Measurements from ENCODE around the gene PDE4D.
A peak's percentile ranks its signal among the peaks of the same experiment; 100 is the strongest.

Gene PDE4D

DNA sequence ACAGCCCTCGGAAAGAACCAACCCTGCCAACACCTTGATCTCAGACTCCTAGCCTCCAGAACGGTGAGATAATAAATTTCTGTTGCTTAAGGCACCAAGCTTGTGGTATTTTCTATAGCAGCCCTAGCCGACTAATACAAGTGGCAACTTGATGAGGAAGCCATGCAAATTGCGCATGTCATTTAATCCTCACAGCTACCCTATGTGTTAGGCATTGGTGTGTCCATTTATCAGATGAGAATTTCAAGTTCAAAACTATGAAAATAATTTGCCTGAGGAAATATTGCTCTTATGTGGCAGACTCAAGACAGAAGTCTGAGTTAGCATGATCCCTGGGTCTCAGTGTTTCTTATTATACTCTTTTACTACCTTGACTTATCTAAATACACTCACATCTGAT, 264.0 kb downstream of the PDE4D start:
- H3K4me3 ChIP-seq (ENCODE audit: low read length): no peak overlapping the region
- no peaks in the 10 kb centered on the region for H3K4me1 ChIP-seq (ENCODE audit: control insufficient read depth, insufficient read depth, low read length)
- no peak overlapping the region for H3K4me2 ChIP-seq (ENCODE audit: low read length)
- H3K9me3 ChIP-seq (replicated peaks; ENCODE audit: low read length): no peaks in the 10 kb centered on the region
- H3K27me3 ChIP-seq (ENCODE audit: control insufficient read depth, insufficient read depth, low read length): no peaks in the 10 kb centered on the region
- no peak overlapping the region for H3K9ac ChIP-seq (ENCODE audit: low read depth, low read length)
- H3K36me3 ChIP-seq (ENCODE audit: insufficient read depth, low read length): no peaks in the 10 kb centered on the region

DNA sequence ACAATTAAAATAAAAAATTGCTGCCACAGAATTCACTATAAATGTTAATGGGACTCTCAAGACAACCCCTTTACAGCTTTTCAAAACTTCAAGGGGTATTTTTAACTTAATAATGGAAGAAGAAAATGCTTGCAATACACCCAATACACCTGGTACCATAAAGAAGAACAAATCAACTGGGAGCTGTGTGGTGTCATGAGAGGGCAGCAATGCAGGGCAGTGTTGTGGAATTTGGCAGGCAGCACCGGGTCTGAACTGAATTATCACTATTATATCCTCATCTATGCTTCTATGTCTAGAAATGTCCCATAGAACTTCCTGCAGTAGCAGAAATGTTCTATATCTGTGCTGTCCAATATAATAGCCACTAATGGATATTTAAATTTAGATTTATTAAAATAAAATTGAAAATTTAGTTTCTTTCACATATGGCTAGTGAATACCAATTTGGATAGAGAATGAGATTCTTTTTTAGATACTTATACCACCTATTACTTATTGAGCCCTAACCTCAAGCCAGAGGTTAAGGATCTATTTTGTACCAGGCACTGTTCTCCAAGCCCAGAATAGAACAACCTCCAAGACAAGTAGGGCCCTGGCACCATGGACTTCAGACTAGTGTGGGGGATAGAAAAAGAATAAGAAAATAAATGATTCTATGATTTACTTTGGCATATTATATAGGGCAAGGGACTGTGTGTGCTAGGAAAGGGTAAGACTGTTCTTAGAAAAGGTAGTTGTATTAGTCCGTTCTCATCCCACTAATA, 265.3 kb downstream of the PDE4D start:
- H3K36me3 ChIP-seq (ENCODE audit: insufficient read depth, low read length): no peaks in the 10 kb centered on the region
- no peak overlapping the region for H3K4me3 ChIP-seq (ENCODE audit: low read length)
- no peaks in the 10 kb centered on the region for H3K4me1 ChIP-seq (ENCODE audit: control insufficient read depth, insufficient read depth, low read length)
- H3K9me3 ChIP-seq (replicated peaks; ENCODE audit: low read length): no peaks in the 10 kb centered on the region
- H3K27me3 ChIP-seq (ENCODE audit: control insufficient read depth, insufficient read depth, low read length): no peaks in the 10 kb centered on the region
- no peak overlapping the region for H3K4me2 ChIP-seq (ENCODE audit: low read length)
- no peak overlapping the region for H3K9ac ChIP-seq (ENCODE audit: low read depth, low read length)

- H3K9me3 ChIP-seq (replicated peaks; ENCODE audit: low read length): no peaks in the 10 kb centered on the region
- H3K4me3 ChIP-seq (ENCODE audit: low read length): no peak overlapping the region
- no peak overlapping the region for H3K9ac ChIP-seq (ENCODE audit: low read depth, low read length)
- H3K36me3 ChIP-seq (ENCODE audit: insufficient read depth, low read length): no peaks in the 10 kb centered on the region
- no peak overlapping the region for H3K4me2 ChIP-seq (ENCODE audit: low read length)
- no peaks in the 10 kb centered on the region for H3K27me3 ChIP-seq (ENCODE audit: control insufficient read depth, insufficient read depth, low read length)
- H3K4me1 ChIP-seq (ENCODE audit: control insufficient read depth, insufficient read depth, low read length): peaks cover 9% of the 10 kb centered on the region
Measured at GRCh38 chr5:59624898-59625297, 268.6 kb downstream of the PDE4D start.

DNA sequence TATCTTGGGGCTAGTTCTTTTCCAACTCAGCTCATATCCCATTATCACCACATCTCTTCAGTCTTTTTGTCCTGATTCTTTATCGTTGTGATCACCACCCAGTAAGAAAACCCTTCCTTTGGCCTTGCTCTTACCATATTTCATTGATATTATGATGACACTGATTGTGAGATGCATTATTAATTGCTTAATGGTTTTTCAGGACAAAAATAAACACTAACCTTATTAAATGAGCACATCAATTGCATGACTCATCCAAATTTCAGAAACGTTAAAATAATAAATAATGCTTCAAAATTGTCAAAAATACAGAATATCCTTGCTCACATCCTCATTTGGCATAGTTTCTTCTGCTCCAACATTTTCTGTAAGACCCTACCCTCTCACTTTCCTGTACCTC, 270.7 kb downstream of the PDE4D start:
- H3K36me3 ChIP-seq (ENCODE audit: insufficient read depth, low read length): no peaks in the 10 kb centered on the region
- no peaks in the 10 kb centered on the region for H3K9me3 ChIP-seq (replicated peaks; ENCODE audit: low read length)
- H3K4me2 ChIP-seq (ENCODE audit: low read length): no peak overlapping the region
- no peak overlapping the region for H3K9ac ChIP-seq (ENCODE audit: low read depth, low read length)
- H3K4me3 ChIP-seq (ENCODE audit: low read length): no peak overlapping the region
- no peaks in the 10 kb centered on the region for H3K27me3 ChIP-seq (ENCODE audit: control insufficient read depth, insufficient read depth, low read length)
- peaks cover 9% of the 10 kb centered on the region for H3K4me1 ChIP-seq (ENCODE audit: control insufficient read depth, insufficient read depth, low read length)

DNA sequence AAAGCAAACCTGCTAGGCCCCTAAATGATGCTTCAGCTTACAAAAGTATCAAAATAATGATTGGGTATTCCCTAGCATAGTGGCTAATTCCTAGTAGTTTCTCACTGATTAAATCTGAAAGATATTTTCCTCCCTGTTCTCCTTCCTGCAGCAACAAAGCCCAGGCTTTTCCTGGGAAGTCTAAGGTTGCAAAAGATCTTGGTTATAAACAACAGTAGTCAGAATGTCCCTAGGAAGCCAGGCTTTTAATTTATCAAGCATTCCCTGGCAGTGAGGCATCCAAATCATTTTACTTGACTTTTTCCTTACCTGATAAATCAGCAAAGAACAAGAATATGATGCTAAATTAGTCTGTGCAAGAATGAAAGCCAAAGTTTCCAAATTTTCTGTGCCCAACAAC, 272.0 kb downstream of the PDE4D start:
- no peaks in the 10 kb centered on the region for H3K36me3 ChIP-seq (ENCODE audit: insufficient read depth, low read length)

DNA sequence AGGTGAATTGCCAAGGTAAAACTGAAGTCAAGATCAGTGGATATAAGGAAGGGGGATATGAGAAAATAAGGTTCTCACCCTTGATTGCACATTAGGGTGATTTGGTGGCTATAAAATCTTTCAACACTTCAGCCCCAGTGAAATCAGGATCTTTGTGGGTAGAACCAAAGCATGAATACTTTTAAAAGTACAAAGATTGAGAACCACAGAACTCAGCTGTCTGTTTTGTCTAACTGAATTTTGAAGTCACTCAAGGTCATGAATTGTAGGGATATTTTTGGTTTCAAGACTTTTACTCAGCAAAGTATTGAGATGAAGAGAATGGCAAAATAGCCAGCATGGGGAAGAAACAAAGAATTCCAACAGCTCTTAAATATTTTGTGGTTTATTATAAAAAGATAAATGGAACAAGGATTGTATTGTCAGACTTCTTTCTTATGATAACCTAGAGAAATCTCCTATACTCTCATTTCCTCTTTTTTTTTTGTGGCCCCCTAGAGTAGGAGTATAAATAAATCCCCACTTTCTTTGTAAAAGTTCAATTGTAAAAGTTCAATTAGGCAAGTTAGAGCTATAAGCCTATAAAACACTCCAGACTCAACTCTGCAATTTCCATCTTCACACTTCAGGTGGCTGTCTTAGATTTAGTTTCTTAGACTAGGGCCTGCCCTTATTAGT, 272.9 kb downstream of the PDE4D start:
- peaks cover 16% of the 10 kb centered on the region for H3K4me1 ChIP-seq (ENCODE audit: control insufficient read depth, insufficient read depth, low read length)
- no peaks in the 10 kb centered on the region for H3K9me3 ChIP-seq (replicated peaks; ENCODE audit: low read length)
- H3K4me3 ChIP-seq (ENCODE audit: low read length): no peak overlapping the region

More for the DNA sequence above, 272.0 kb downstream of the PDE4D start:
- Histone ChIP-seq H3K27me3 (ENCODE audit: control insufficient read depth, insufficient read depth, low read length) (no peaks in the 10 kb centered on the region), H3K9me3 (replicated peaks; ENCODE audit: low read length) (no peaks in the 10 kb centered on the region), H3K4me3 (ENCODE audit: low read length) (no peak overlapping the region), H3K4me1 (ENCODE audit: control insufficient read depth, insufficient read depth, low read length) (peaks cover 10% of the 10 kb centered on the region), H3K4me2 (ENCODE audit: low read length) (no peak overlapping the region), H3K9ac (ENCODE audit: low read depth, low read length) (no peak overlapping the region)

GRCh38 chr5:59618644-59619043, 274.9 kb downstream of the PDE4D start:
- Histone ChIP-seq H3K9ac (ENCODE audit: low read depth, low read length) (no peak overlapping the region), H3K4me2 (ENCODE audit: low read length) (no peak overlapping the region), H3K4me3 (ENCODE audit: low read length) (no peak overlapping the region), H3K36me3 (ENCODE audit: insufficient read depth, low read length) (no peaks in the 10 kb centered on the region), H3K9me3 (replicated peaks; ENCODE audit: low read length) (no peaks in the 10 kb centered on the region), H3K27me3 (ENCODE audit: control insufficient read depth, insufficient read depth, low read length) (no peaks in the 10 kb centered on the region), H3K4me1 (ENCODE audit: control insufficient read depth, insufficient read depth, low read length) (peaks cover 29% of the 10 kb centered on the region)

More for the DNA sequence above, 272.9 kb downstream of the PDE4D start:
- no peaks in the 10 kb centered on the region for H3K27me3 ChIP-seq (ENCODE audit: control insufficient read depth, insufficient read depth, low read length)
- H3K9ac ChIP-seq (ENCODE audit: low read depth, low read length): no peak overlapping the region
- H3K36me3 ChIP-seq (ENCODE audit: insufficient read depth, low read length): no peaks in the 10 kb centered on the region
- H3K4me2 ChIP-seq (ENCODE audit: low read length): no peak overlapping the region

- Histone ChIP-seq H3K9me3 (replicated peaks; ENCODE audit: low read length) (no peaks in the 10 kb centered on the region), H3K27me3 (ENCODE audit: control insufficient read depth, insufficient read depth, low read length) (no peaks in the 10 kb centered on the region), H3K36me3 (ENCODE audit: insufficient read depth, low read length) (no peaks in the 10 kb centered on the region), H3K9ac (ENCODE audit: low read depth, low read length) (no peak overlapping the region), H3K4me2 (ENCODE audit: low read length) (no peak overlapping the region), H3K4me1 (ENCODE audit: control insufficient read depth, insufficient read depth, low read length) (peaks cover 29% of the 10 kb centered on the region), H3K4me3 (ENCODE audit: low read length) (no peak overlapping the region)
Measured at GRCh38 chr5:59617186-59617771, 276.2 kb downstream of the PDE4D start.

DNA sequence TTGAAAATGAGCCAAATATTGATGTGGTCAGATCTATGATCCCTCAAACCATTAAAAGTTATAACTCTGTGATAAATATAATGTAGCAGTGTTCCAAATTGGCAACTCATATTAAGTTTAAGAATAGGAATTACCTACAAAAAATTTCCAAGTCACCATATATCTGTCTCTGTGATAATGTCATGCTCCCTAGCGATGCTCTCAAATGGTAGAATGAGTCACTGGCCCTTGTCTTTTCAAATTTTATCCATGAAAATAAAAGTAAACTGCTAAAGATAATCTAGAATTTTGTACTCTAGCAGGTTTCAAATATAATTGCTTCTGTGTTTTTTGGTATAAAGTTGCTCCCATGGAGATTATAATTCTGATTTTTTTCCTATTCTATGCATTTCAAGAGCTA, 277.1 kb downstream of the PDE4D start:
- Histone ChIP-seq H3K36me3 (ENCODE audit: insufficient read depth, low read length) (no peaks in the 10 kb centered on the region), H3K4me1 (ENCODE audit: control insufficient read depth, insufficient read depth, low read length) (peaks cover 26% of the 10 kb centered on the region)

DNA sequence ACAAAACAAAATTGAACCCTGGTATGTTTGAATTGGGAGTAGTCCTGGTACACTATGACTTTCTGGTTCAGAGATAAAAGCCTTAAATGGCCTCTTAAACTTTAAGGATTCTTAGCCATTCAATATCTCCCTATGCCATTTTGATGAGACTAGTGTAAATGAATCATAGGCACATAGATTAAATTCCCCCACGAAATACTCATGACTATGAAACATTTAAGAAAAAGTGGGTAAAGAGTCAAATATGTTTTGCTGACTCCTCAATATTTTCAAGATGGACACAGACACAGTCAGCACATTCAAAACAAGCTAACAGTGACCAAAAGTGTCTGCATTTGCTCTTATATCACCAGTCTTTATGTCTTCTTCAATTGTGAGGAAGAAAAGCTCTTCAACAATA, 278.3 kb downstream of the PDE4D start:
- no peak overlapping the region for H3K4me3 ChIP-seq (ENCODE audit: low read length)
- H3K4me1 ChIP-seq (ENCODE audit: control insufficient read depth, insufficient read depth, low read length): peaks cover 20% of the 10 kb centered on the region
- no peak overlapping the region for H3K9ac ChIP-seq (ENCODE audit: low read depth, low read length)
- H3K27me3 ChIP-seq (ENCODE audit: control insufficient read depth, insufficient read depth, low read length): no peaks in the 10 kb centered on the region
- peak overlapping the region; percentile 31 for H3K4me2 ChIP-seq (ENCODE audit: low read length)
- H3K36me3 ChIP-seq (ENCODE audit: insufficient read depth, low read length): no peaks in the 10 kb centered on the region
- H3K9me3 ChIP-seq (replicated peaks; ENCODE audit: low read length): no peaks in the 10 kb centered on the region

More for the DNA sequence above, 277.1 kb downstream of the PDE4D start:
- H3K9me3 ChIP-seq (replicated peaks; ENCODE audit: low read length): no peaks in the 10 kb centered on the region
- no peaks in the 10 kb centered on the region for H3K27me3 ChIP-seq (ENCODE audit: control insufficient read depth, insufficient read depth, low read length)
- H3K4me3 ChIP-seq (ENCODE audit: low read length): no peak overlapping the region
- H3K9ac ChIP-seq (ENCODE audit: low read depth, low read length): no peak overlapping the region
- no peak overlapping the region for H3K4me2 ChIP-seq (ENCODE audit: low read length)

GRCh38 chr5:59609501-59610265, 283.8 kb downstream of the PDE4D start:
- no peaks in the 10 kb centered on the region for H3K9me3 ChIP-seq (replicated peaks; ENCODE audit: low read length)

More at GRCh38 chr5:59609501-59610265, 283.8 kb downstream of the PDE4D start:
- H3K36me3 ChIP-seq (ENCODE audit: insufficient read depth, low read length): no peaks in the 10 kb centered on the region
- H3K4me3 ChIP-seq (ENCODE audit: low read length): no peak overlapping the region
- peaks cover 19% of the 10 kb centered on the region for H3K4me1 ChIP-seq (ENCODE audit: control insufficient read depth, insufficient read depth, low read length)
- no peak overlapping the region for H3K4me2 ChIP-seq (ENCODE audit: low read length)
- H3K27me3 ChIP-seq (ENCODE audit: control insufficient read depth, insufficient read depth, low read length): no peaks in the 10 kb centered on the region
- H3K9ac ChIP-seq (ENCODE audit: low read depth, low read length): no peak overlapping the region

Data from skeletal muscle satellite cell (primary cell).